Skin of body (tissue), 2 donors: ENCODE results near the gene CHI3L1. TPM values are rescaled to one million over a fixed set of nuclear protein-coding genes. Genes with fewer than 3 reads are reported as not detected.

ENCODE experiments used
- DNase-seq: peaks from one replicate; lab custom pipeline; 2025; lab: John Stamatoyannopoulos, UW
- total RNA-seq: library from RNA; depleted of rRNA; stranded (reverse); fragments of >200 nt; gene quantifications from one replicate; pipeline ENCODE4 v1.2.3, GENCODE V29; 2014

CHI3L1 gene
- total RNA-seq, 1 donor from 2014 or later: 42.2 TPM

- no peak for DNase-seq
These were observed 50.7 kb downstream of the CHI3L1 start for GRCh38 chr1:203135636-203136305.

DNA sequence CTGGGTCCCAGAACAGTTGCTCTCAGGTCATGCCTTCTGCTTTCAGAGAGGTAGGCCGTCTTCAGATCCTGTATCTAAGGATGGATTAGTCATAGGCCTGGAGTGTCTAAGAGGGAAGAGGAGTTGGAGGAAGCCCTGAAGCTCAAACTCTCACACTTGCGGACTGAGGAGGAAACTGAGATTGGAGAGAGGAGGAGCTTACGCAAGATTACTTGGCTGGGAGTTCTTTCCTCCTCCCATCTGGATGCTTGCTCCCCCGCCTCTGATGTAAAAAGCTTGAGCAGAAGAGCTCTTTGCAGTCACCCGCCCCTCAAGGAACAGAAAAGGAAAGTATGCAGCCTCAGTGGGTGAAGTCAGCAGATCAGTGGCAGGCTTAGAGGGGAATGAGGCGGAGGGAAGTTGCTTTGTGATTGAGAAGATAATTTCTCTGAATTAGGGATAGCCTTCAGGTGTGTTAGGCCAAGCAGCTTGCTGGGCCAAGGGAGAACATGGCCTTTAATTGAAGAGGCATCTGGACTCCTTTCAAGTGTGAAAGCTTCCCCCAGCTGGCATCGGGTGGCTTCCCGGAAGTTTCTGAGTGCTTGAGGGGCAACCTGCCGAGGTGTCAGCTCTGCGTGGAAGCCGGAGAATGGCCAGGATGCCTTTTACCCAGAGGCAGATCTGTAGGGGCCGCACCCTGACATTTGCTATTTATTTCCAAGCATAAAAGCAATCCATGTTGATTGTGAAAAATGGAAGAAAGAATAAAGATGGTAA lies 52.4 kb downstream of the CHI3L1 start:
- no peak for DNase-seq

GRCh38 chr1:203131548-203132200 lies 54.8 kb downstream of the CHI3L1 start:
- no peak for DNase-seq

GRCh38 chr1:203130358-203130985 lies 56.0 kb downstream of the CHI3L1 start:
- no peak for DNase-seq

DNA sequence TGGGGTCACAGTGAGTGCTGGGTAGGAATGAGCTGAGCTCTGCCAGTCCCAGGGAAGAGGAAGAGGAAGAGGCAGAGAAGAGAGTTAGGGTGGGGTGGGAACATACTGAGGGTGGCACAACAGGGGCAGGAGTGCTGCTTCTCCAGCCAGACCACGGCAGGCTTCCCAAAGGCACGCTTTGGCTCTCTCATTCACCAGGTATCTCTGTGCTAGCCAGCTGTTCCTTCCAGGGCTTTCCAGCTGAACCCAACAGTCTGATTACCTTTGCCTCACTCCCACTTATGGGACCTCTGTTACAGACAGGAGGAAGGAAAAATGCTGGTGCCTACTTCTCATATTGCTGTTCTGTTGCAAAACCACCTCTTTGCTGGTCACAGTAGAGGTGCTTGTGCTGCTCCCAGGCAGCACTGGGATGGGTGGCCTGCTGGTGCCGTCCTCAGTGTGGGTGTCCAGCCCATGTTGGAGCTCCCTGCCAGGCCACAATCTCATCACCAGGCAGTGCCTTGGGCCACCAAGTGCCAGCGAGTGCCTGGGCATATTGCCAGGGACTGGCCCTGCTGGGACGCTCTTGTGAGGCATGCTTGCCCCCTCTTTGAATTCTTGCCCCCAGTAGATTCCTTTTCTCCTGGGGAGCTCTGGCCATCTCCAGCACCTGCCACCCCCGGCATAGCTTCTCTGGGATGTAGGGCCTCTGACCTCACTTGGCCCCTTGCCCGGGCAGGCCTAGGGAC lies 56.8 kb downstream of the CHI3L1 start:
- DNase-seq: no peak

Other genes with a start within 250 kb of the CHI3L1 start
- gene ADIPOR1, start 228.4 kb downstream of the CHI3L1 start, total RNA-seq: 95.8 TPM
- gene CYB5R1, start 219.4 kb downstream of the CHI3L1 start, total RNA-seq: 48.3 TPM
- 44.7 TPM for gene TMEM183A, start 179.3 kb downstream of the CHI3L1 start, total RNA-seq
- gene PPFIA4, start 160.2 kb downstream of the CHI3L1 start, total RNA-seq: 4.2 TPM
- gene MYOG, start 100.7 kb downstream of the CHI3L1 start, total RNA-seq: 11.0 TPM
- gene ADORA1, start 59.0 kb downstream of the CHI3L1 start, total RNA-seq: 1.1 TPM
- 2.1 TPM for gene MYBPH, start 10.9 kb downstream of the CHI3L1 start, total RNA-seq
- gene CHIT1, start 43.0 kb upstream of the CHI3L1 start, total RNA-seq: 2.6 TPM
- gene BTG2, start 118.8 kb upstream of the CHI3L1 start, total RNA-seq: 68.8 TPM
- gene FMOD, start 164.4 kb upstream of the CHI3L1 start, total RNA-seq: 31.9 TPM